H1 (cell line): ENCODE data around the gene CLASP2.
"Not testable (repeated sequence)": the region's sequence is repeated elsewhere in the genome, so short reads cannot be mapped to it uniquely, and the experiment has no call there.

Source experiments
- CEBPB ChIP-seq: IDR thresholded peaks from 2 replicates; pipeline ENCODE4 v1.6.1; 2012; ENCODE audit warnings: low read depth, low read length
- CTCF ChIP-seq, 3 experiments: IDR thresholded peaks; 1 replicate in 2 of 3; 2 replicates in 1 of 3; pipeline versions ENCODE4 v1.5.1 to v1.6.1; 2011; ENCODE audit warnings: low read length in 3 of 3, mild to moderate bottlenecking in 3 of 3, inconsistent platforms in 2 of 3, low read depth in 1 of 3, moderate library complexity in 1 of 3; ENCODE audit not compliant: insufficient read depth in 1 of 3; ENCODE audit errors: control extremely low read depth in 1 of 3
- EP300 ChIP-seq, 2 experiments: IDR thresholded peaks; 1 replicate in 1 of 2; 2 replicates in 1 of 2; pipeline ENCODE4 v1.6.1; 2011 to 2012; ENCODE audit warnings: low read depth in 2 of 2, low read length in 2 of 2, mild to moderate bottlenecking in 2 of 2, borderline replicate concordance in 1 of 2, inconsistent platforms in 1 of 2, moderate library complexity in 1 of 2
- EZH2 ChIP-seq: fragments of 200-600 bp; sonication (generic); IDR thresholded peaks from 2 replicates; pipeline ENCODE4 v1.7.1; 2012; ENCODE audit warnings: low read depth, mild to moderate bottlenecking, moderate library complexity, low read length, inconsistent platforms; ENCODE audit not compliant: severe bottlenecking
- FOSL1 ChIP-seq: IDR thresholded peaks from 2 replicates; pipeline ENCODE4 v1.6.1; 2011; ENCODE audit warnings: mild to moderate bottlenecking, low read depth, low read length, moderate library complexity; ENCODE audit not compliant: insufficient read depth
- JUND ChIP-seq: IDR thresholded peaks from 2 replicates; pipeline ENCODE4 v1.6.1; 2011; ENCODE audit warnings: mild to moderate bottlenecking, improper control_type of control experiment, low read length
- MAX ChIP-seq: IDR thresholded peaks from 2 replicates; pipeline ENCODE4 v1.6.1; 2012; ENCODE audit warnings: inconsistent platforms
- POLR2AphosphoS5 ChIP-seq: IDR thresholded peaks from 2 replicates; pipeline ENCODE4 v1.6.1; 2011; ENCODE audit warnings: low read depth, low read length
- RAD21 ChIP-seq, 2 experiments: IDR thresholded peaks in 1 of 2; conservative IDR thresholded peaks in 1 of 2; 2 replicates each; pipeline ENCODE4 v1.6.1; 2011; ENCODE audit warnings: low read depth in 2 of 2, low read length in 2 of 2, improper control_type of control experiment in 1 of 2, inconsistent platforms in 1 of 2, mild to moderate bottlenecking in 1 of 2, moderate library complexity in 1 of 2
- RBBP5 ChIP-seq: IDR thresholded peaks from 2 replicates; pipeline ENCODE4 v1.7.1; 2012; ENCODE audit warnings: low read depth, mild to moderate bottlenecking, inconsistent platforms, low read length, moderate library complexity, borderline replicate concordance
- RFX5 ChIP-seq: IDR thresholded peaks from 2 replicates; pipeline ENCODE4 v1.6.1; 2011; ENCODE audit warnings: low read depth, low read length, improper control_type of control experiment, borderline replicate concordance
- SIN3A ChIP-seq, 2 experiments: IDR thresholded peaks in 1 of 2; conservative IDR thresholded peaks in 1 of 2; 2 replicates each; pipeline ENCODE4 v1.6.1; 2011 to 2012; ENCODE audit warnings: low read length in 2 of 2, improper control_type of control experiment in 1 of 2, low read depth in 1 of 2, mild to moderate bottlenecking in 1 of 2
- SRF ChIP-seq: IDR thresholded peaks from 2 replicates; pipeline ENCODE4 v1.6.1; 2011; ENCODE audit warnings: mild to moderate bottlenecking, low read depth, low read length, moderate library complexity
- YY1 ChIP-seq: IDR thresholded peaks from 2 replicates; pipeline ENCODE4 v1.6.1; 2011; ENCODE audit warnings: low read depth, mild to moderate bottlenecking, low read length

- not testable (repeated sequence) for TF ChIP-seq YY1; CTCF (IDR thresholded peaks at IDR 0.05; ENCODE audit: control extremely low read depth in 1 of 3, insufficient read depth in 1 of 3, low read depth in 1 of 3, low read length in 3 of 3); POLR2AphosphoS5; CEBPB; SRF; EZH2; RBBP5; FOSL1; SIN3A (conservative IDR thresholded peaks at IDR 0.05 in 1 of 2, IDR thresholded peaks at IDR 0.05 in 1 of 2; ENCODE audit: low read depth in 1 of 2, low read length in 2 of 2); RAD21 (IDR thresholded peaks at IDR 0.05 in 1 of 2, conservative IDR thresholded peaks at IDR 0.05 in 1 of 2; ENCODE audit: low read depth in 2 of 2, low read length in 2 of 2); EP300 (IDR thresholded peaks at IDR 0.05; ENCODE audit: borderline replicate concordance in 1 of 2, low read depth in 2 of 2, low read length in 2 of 2); MAX; RFX5; JUND
Measured at GRCh38 chr3:33754391-33754790, 36.3 kb upstream of the CLASP2 start.
